Measurements from ENCODE around the gene HEG1.

DNA sequence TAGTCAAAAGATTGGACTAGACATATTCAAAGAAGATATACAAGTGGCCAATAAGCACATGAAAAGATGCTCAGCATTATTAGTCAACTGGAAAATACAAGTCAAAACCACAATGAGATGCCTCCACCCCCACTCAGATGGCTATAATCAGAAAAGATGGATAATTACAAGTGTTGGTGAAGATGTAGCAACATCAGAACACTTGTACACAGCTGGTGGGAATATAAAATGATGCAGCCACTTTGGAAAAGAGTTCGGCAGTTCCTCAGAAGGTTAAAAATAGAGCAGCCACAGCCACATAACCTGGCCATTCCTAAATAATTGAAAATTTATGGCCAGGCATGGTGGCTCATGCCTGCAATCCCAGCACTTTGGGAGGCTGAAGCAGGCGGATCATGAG, 38.4 kb downstream of the HEG1 start:
- TF ChIP-seq EZH2 (IDR thresholded peaks at IDR 0.05; ENCODE audit: borderline replicate concordance, low read depth, low read length, severe bottlenecking) (no peak), POLR2A (IDR thresholded peaks at IDR 0.05; ENCODE audit: low read depth, low read length) (no peak), POLR2AphosphoS5 (IDR thresholded peaks at IDR 0.05; ENCODE audit: insufficient read depth, low read depth, low read length) (no peak), MYC (IDR thresholded peaks at IDR 0.05; ENCODE audit: low read depth, low read length) (no peak), JUN (IDR thresholded peaks at IDR 0.05; ENCODE audit: borderline replicate concordance, insufficient read depth, insufficient read length, low read depth) (no peak)
- TF ChIP-seq, protein P1, sequence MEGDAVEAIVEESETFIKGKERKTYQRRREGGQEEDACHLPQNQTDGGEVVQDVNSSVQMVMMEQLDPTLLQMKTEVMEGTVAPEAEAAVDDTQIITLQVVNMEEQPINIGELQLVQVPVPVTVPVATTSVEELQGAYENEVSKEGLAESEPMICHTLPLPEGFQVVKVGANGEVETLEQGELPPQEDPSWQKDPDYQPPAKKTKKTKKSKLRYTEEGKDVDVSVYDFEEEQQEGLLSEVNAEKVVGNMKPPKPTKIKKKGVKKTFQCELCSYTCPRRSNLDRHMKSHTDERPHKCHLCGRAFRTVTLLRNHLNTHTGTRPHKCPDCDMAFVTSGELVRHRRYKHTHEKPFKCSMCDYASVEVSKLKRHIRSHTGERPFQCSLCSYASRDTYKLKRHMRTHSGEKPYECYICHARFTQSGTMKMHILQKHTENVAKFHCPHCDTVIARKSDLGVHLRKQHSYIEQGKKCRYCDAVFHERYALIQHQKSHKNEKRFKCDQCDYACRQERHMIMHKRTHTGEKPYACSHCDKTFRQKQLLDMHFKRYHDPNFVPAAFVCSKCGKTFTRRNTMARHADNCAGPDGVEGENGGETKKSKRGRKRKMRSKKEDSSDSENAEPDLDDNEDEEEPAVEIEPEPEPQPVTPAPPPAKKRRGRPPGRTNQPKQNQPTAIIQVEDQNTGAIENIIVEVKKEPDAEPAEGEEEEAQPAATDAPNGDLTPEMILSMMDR (IDR thresholded peaks at IDR 0.05; ENCODE audit: extremely low read depth in 1 of 2, insufficient read depth in 1 of 2, low read depth in 1 of 2, low read length in 2 of 2), result no peak
